Hepatocyte (in vitro differentiated cells): ENCODE measurements around the gene SMIM43. TPM values are rescaled to one million over a fixed set of nuclear protein-coding genes. Genes with fewer than 3 reads are reported as not detected.

Experiments used
- DNase-seq: peaks from one replicate; pipeline ENCODE4 v3.0.0-alpha.2; 2016; ENCODE audit warnings: low spot score
- H2AFZ ChIP-seq: fragments of 200-600 bp; sonication (generic); 2 replicates; pipeline ENCODE4 v1.6.0; 2016; ENCODE audit warnings: antibody characterized with exemption, mild to moderate bottlenecking
- H3K27ac ChIP-seq: fragments of 200-600 bp; sonication (generic); 2 replicates; pipeline ENCODE4 v1.5.1; 2016; ENCODE audit warnings: mild to moderate bottlenecking
- H3K27me3 ChIP-seq: fragments of 200-600 bp; sonication (generic); 2 replicates; pipeline ENCODE4 v1.6.1; 2016
- H3K36me3 ChIP-seq: fragments of 200-600 bp; sonication (generic); replicated peaks from 2 replicates; pipeline ENCODE4 v1.5.1; 2016; ENCODE audit warnings: low read depth; ENCODE audit not compliant: insufficient read depth
- H3K4me1 ChIP-seq: fragments of 200-600 bp; sonication (generic); 2 replicates; pipeline ENCODE4 v1.5.1; 2016; ENCODE audit warnings: mild to moderate bottlenecking, moderate library complexity; ENCODE audit not compliant: insufficient read depth
- H3K4me2 ChIP-seq: fragments of 200-600 bp; sonication (generic); 2 replicates; pipeline ENCODE4 v1.6.0; 2016
- H3K4me3 ChIP-seq: fragments of 200-600 bp; sonication (generic); 2 replicates; pipeline ENCODE4 v1.5.1; 2016; ENCODE audit warnings: mild to moderate bottlenecking
- H3K79me2 ChIP-seq: fragments of 200-600 bp; sonication (generic); 2 replicates; pipeline ENCODE4 v1.6.0; 2017; ENCODE audit warnings: mild to moderate bottlenecking
- H3K9me2 ChIP-seq: fragments of 200-600 bp; sonication (generic); replicated peaks from 2 replicates; pipeline ENCODE4 v1.6.0; 2017; ENCODE audit warnings: mild to moderate bottlenecking; ENCODE audit not compliant: insufficient read depth
- H3K9me3 ChIP-seq: fragments of 200-600 bp; sonication (generic); 2 replicates; pipeline ENCODE4 v1.5.1; 2016; ENCODE audit warnings: low read depth, mild to moderate bottlenecking
- H4K20me1 ChIP-seq: fragments of 200-600 bp; sonication (generic); 2 replicates; pipeline ENCODE4 v1.6.0; 2016; ENCODE audit warnings: mild to moderate bottlenecking; ENCODE audit not compliant: insufficient read depth, poor library complexity, severe bottlenecking
- EZH2 ChIP-seq: fragments of 200-600 bp; sonication (generic); IDR thresholded peaks from 2 replicates; pipeline ENCODE4 v1.6.1; 2016; ENCODE audit warnings: antibody characterized with exemption, mild to moderate bottlenecking, borderline replicate concordance
- EZH2phosphoT487 ChIP-seq: fragments of 200-600 bp; sonication (generic); IDR thresholded peaks from one replicate; pipeline ENCODE4 v1.6.1; 2018; ENCODE audit warnings: antibody characterized with exemption, mild to moderate bottlenecking, low read depth, moderate library complexity; ENCODE audit not compliant: unreplicated experiment, severe bottlenecking
- WGBS: methylation state at CpG from one replicate; pipeline ENCODE4 v1.1.6; 2016; ENCODE audit warnings: low lambda C conversion rate; ENCODE audit errors: missing lambda C conversion rate; 5-methylcytosine and 5-hydroxymethylcytosine counted together
- polyA plus RNA-seq: library from polyadenylated mRNA; unstranded; fragments of >200 nt; fragmentation: Nextera tagmentation; extraction: Ambion mirVana; gene quantifications from 2 replicates; pipeline ENCODE4 v1.2.1, GENCODE V29; 2016
- total RNA-seq: library from RNA; depleted of rRNA; stranded (reverse); fragments of >200 nt; gene quantifications from 2 replicates; pipeline ENCODE4 v1.2.3, GENCODE V29; 2014
- TF ChIP-seq, protein P1 (sequence below): fragments of 200-600 bp; sonication (generic); IDR thresholded peaks from 2 replicates; pipeline ENCODE4 v1.5.1; 2016; ENCODE audit warnings: antibody characterized with exemption, mild to moderate bottlenecking; ENCODE audit not compliant: poor library complexity

Gene SMIM43
- total and polyA plus RNA-seq, 2 experiments from 2014 or later: 0.95 TPM; not detected in 1

GRCh38 chr4:121783210-121783609 is 18.2 kb upstream of the SMIM43 start:
- 81% methylated on average over 1 of the region's 1 CpG for WGBS
- Histone ChIP-seq H3K4me3 (no peak overlapping the region), H3K9me2 (no peaks in the 10 kb centered on the region), H3K27me3 (peaks cover 2% of the 10 kb centered on the region), H4K20me1 (no peaks in the 10 kb centered on the region), H3K36me3 (no peaks in the 10 kb centered on the region), H3K79me2 (no peaks in the 10 kb centered on the region), H3K4me1 (no peaks in the 10 kb centered on the region), H3K4me2 (no peak overlapping the region), H3K27ac (no peak overlapping the region), H3K9me3 (no peaks in the 10 kb centered on the region), H2AFZ (no peak overlapping the region)
- no peak for TF ChIP-seq EZH2phosphoT487
- TF ChIP-seq EZH2: no peak
- TF ChIP-seq, protein P1, sequence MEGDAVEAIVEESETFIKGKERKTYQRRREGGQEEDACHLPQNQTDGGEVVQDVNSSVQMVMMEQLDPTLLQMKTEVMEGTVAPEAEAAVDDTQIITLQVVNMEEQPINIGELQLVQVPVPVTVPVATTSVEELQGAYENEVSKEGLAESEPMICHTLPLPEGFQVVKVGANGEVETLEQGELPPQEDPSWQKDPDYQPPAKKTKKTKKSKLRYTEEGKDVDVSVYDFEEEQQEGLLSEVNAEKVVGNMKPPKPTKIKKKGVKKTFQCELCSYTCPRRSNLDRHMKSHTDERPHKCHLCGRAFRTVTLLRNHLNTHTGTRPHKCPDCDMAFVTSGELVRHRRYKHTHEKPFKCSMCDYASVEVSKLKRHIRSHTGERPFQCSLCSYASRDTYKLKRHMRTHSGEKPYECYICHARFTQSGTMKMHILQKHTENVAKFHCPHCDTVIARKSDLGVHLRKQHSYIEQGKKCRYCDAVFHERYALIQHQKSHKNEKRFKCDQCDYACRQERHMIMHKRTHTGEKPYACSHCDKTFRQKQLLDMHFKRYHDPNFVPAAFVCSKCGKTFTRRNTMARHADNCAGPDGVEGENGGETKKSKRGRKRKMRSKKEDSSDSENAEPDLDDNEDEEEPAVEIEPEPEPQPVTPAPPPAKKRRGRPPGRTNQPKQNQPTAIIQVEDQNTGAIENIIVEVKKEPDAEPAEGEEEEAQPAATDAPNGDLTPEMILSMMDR: no peak
- DNase-seq: no peak

GRCh38 chr4:121778991-121779628 is 14.1 kb upstream of the SMIM43 start:
- no peak overlapping the region for H3K27ac ChIP-seq
- no peak for TF ChIP-seq EZH2
- TF ChIP-seq, protein P1: no peak
- TF ChIP-seq EZH2phosphoT487: no peak
- WGBS: 74% methylated on average over 8 of the region's 8 CpGs
- no peaks in the 10 kb centered on the region for H3K9me2 ChIP-seq
- no peaks in the 10 kb centered on the region for H3K36me3 ChIP-seq
- peaks cover 2% of the 10 kb centered on the region for H3K27me3 ChIP-seq
- H3K4me2 ChIP-seq: no peak overlapping the region
- H2AFZ ChIP-seq: no peak overlapping the region
- H3K9me3 ChIP-seq: no peaks in the 10 kb centered on the region
- no peak overlapping the region for H3K4me3 ChIP-seq
- no peak for DNase-seq
- H3K79me2 ChIP-seq: no peaks in the 10 kb centered on the region
- H3K4me1 ChIP-seq: no peaks in the 10 kb centered on the region
- no peaks in the 10 kb centered on the region for H4K20me1 ChIP-seq

- no peaks in the 10 kb centered on the region for H3K9me3 ChIP-seq
- no peak for DNase-seq
- H3K79me2 ChIP-seq: no peaks in the 10 kb centered on the region
- no peaks in the 10 kb centered on the region for H4K20me1 ChIP-seq
- H3K27ac ChIP-seq: no peak overlapping the region
- H3K4me2 ChIP-seq: no peak overlapping the region
- no peak overlapping the region for H3K4me3 ChIP-seq
- peaks cover 2% of the 10 kb centered on the region for H3K27me3 ChIP-seq
- no peaks in the 10 kb centered on the region for H3K4me1 ChIP-seq
- no peaks in the 10 kb centered on the region for H3K9me2 ChIP-seq
- H2AFZ ChIP-seq: no peak overlapping the region
- TF ChIP-seq EZH2phosphoT487 (no peak), EZH2 (no peak)
- TF ChIP-seq, protein P1: no peak
- 59% methylated on average over 3 of the region's 3 CpGs for WGBS
- H3K36me3 ChIP-seq: no peaks in the 10 kb centered on the region
Measured at GRCh38 chr4:121777625-121778024, 12.7 kb upstream of the SMIM43 start.
